C4-2B (cell line): ENCODE measurements around the gene ARCN1.

Experiments used
- CTCF ChIP-seq: fragments of 450-650 bp; conservative IDR thresholded peaks from 2 replicates; pipeline ENCODE4 v1.5.1; 2017; ENCODE audit warnings: mild to moderate bottlenecking
- ZFX ChIP-seq: fragments of 450-650 bp; IDR thresholded peaks from 2 replicates; pipeline ENCODE4 v1.6.1; 2017

GRCh38 chr11:118530180-118530682, 42.0 kb upstream of the ARCN1 start:
- no peak for TF ChIP-seq CTCF
- TF ChIP-seq ZFX: no peak
